GM18868 (cell line): ENCODE measurements around the gene WIPF3.
A peak's percentile ranks its signal among the peaks of the same experiment; 100 is the strongest.

Experiments
- ATAC-seq: cut with Tn5 transposase; IDR thresholded peaks from one replicate; pipeline ENCODE4 v1.9.1; 2021; ENCODE audit warnings: mild to moderate bottlenecking, moderate library complexity; ENCODE audit not compliant: unreplicated experiment

WIPF3 gene

GRCh38 chr7:29808075-29808801 lies 1.9 kb downstream of the WIPF3 start:
- ATAC-seq = no peak

- no peak for ATAC-seq
These were observed 3.3 kb downstream of the WIPF3 start for GRCh38 chr7:29809533-29810155.

- no peak for ATAC-seq
These were observed 4.0 kb downstream of the WIPF3 start for GRCh38 chr7:29810297-29810696.

- ATAC-seq = no peak
These were observed 4.6 kb downstream of the WIPF3 start for GRCh38 chr7:29810813-29811482.

- no peak for ATAC-seq
These were observed 5.3 kb downstream of the WIPF3 start for GRCh38 chr7:29811586-29811985.

- ATAC-seq = no peak
These were observed 6.0 kb downstream of the WIPF3 start for GRCh38 chr7:29812185-29812876.

- no peak for ATAC-seq
These were observed 9.1 kb downstream of the WIPF3 start for GRCh38 chr7:29815181-29816105.

GRCh38 chr7:29818308-29818707 lies 12.0 kb downstream of the WIPF3 start:
- ATAC-seq = no peak

- peak; percentile 78 for ATAC-seq
These were observed 19.6 kb downstream of the WIPF3 start for GRCh38 chr7:29825775-29826529.

- ATAC-seq = no peak
These were observed 20.2 kb downstream of the WIPF3 start for GRCh38 chr7:29826530-29826822.

GRCh38 chr7:29826904-29827303 lies 20.6 kb downstream of the WIPF3 start:
- no peak for ATAC-seq

- ATAC-seq = no peak
These were observed 25.4 kb downstream of the WIPF3 start for GRCh38 chr7:29831705-29832104.

- no peak for ATAC-seq
These were observed 27.6 kb downstream of the WIPF3 start for GRCh38 chr7:29833929-29834328.

- ATAC-seq = no peak
These were observed 29.4 kb downstream of the WIPF3 start for GRCh38 chr7:29835718-29836117.

GRCh38 chr7:29839302-29839701 lies 33.0 kb downstream of the WIPF3 start:
- ATAC-seq = no peak

- no peak for ATAC-seq
These were observed 33.6 kb downstream of the WIPF3 start for GRCh38 chr7:29839921-29840320.

- no peak for ATAC-seq
These were observed 34.4 kb downstream of the WIPF3 start for GRCh38 chr7:29840701-29841100.

GRCh38 chr7:29841926-29842701 lies 35.8 kb downstream of the WIPF3 start:
- no peak for ATAC-seq

GRCh38 chr7:29843093-29843492 lies 36.8 kb downstream of the WIPF3 start:
- ATAC-seq = no peak
